Liver (tissue), 9 donors: ENCODE data around the gene POU6F2. TPM values are rescaled to one million over a fixed set of nuclear protein-coding genes. Genes with fewer than 3 reads are reported as not detected.

Experiments
- DNase-seq: peaks from one replicate; pipeline ENCODE4 v3.0.0-alpha.2; 2017; ENCODE audit warnings: low spot score
- H3K27ac ChIP-seq, 2 donors: one replicate each; pipeline ENCODE4 v1.7.0; 2013; ENCODE audit warnings: inconsistent platforms in 2 of 2, low read length in 2 of 2, control low read depth in 1 of 2, low read depth in 1 of 2, mild to moderate bottlenecking in 1 of 2
- H3K27me3 ChIP-seq, 4 donors: one replicate each; pipeline versions ENCODE4 v1.6.1 to v1.7.0; 2013; ENCODE audit warnings: low read length in 3 of 4, inconsistent platforms in 1 of 4, mild to moderate bottlenecking in 1 of 4, moderate library complexity in 1 of 4; ENCODE audit not compliant: control insufficient read depth in 4 of 4, insufficient read depth in 4 of 4
- H3K36me3 ChIP-seq, 4 donors: one replicate each; pipeline versions ENCODE4 v1.6.1 to v1.7.0; 2013; ENCODE audit warnings: low read length in 3 of 4, mild to moderate bottlenecking in 3 of 4, low read depth in 1 of 4, moderate library complexity in 1 of 4; ENCODE audit not compliant: control insufficient read depth in 4 of 4, insufficient read depth in 3 of 4
- H3K4me1 ChIP-seq, 4 donors: one replicate each; pipeline versions ENCODE4 v1.6.1 to v1.7.0; 2013; ENCODE audit warnings: low read length in 3 of 4, mild to moderate bottlenecking in 3 of 4, moderate library complexity in 1 of 4; ENCODE audit not compliant: control insufficient read depth in 4 of 4, insufficient read depth in 4 of 4
- H3K4me3 ChIP-seq, 3 donors: one replicate each; pipeline versions ENCODE4 v1.6.1 to v1.7.0; 2013; ENCODE audit warnings: low read length in 3 of 3, control low read depth in 1 of 3, low read depth in 1 of 3, mild to moderate bottlenecking in 1 of 3
- H3K9ac ChIP-seq, 2 donors: one replicate each; pipeline ENCODE4 v1.7.0; 2013; ENCODE audit warnings: low read length in 2 of 2, mild to moderate bottlenecking in 2 of 2, moderate library complexity in 2 of 2, control low read depth in 1 of 2, low read depth in 1 of 2
- H3K9me3 ChIP-seq, 4 donors: one replicate each; pipeline versions ENCODE4 v1.6.1 to v1.7.0; 2013; ENCODE audit warnings: low read length in 3 of 4; ENCODE audit not compliant: control insufficient read depth in 4 of 4
- CTCF ChIP-seq: fragments of 150-350 bp; IDR thresholded peaks from 2 replicates; pipeline ENCODE4 v1.5.1; 2017; ENCODE audit warnings: improper control_type of control experiment, low read depth, low read length; ENCODE audit not compliant: missing input control
- EGR1 ChIP-seq, 2 donors: IDR thresholded peaks; 2 replicates each; pipeline ENCODE4 v1.6.1; 2016 to 2018; ENCODE audit warnings: antibody characterized with exemption in 2 of 2, low read depth in 2 of 2
- FOXA1 ChIP-seq: IDR thresholded peaks from 2 replicates; pipeline ENCODE4 v1.6.1; 2016; ENCODE audit warnings: antibody characterized with exemption
- FOXA2 ChIP-seq: IDR thresholded peaks from 2 replicates; pipeline ENCODE4 v1.6.1; 2016; ENCODE audit warnings: antibody characterized with exemption
- HNF4A ChIP-seq, 2 donors: conservative IDR thresholded peaks; 2 replicates each; pipeline ENCODE4 v1.6.1; 2016; ENCODE audit warnings: antibody characterized with exemption in 2 of 2, mild to moderate bottlenecking in 2 of 2
- HNF4G ChIP-seq: IDR thresholded peaks from 2 replicates; pipeline ENCODE4 v1.6.1; 2016; ENCODE audit warnings: antibody characterized with exemption
- JUND ChIP-seq, 2 donors: IDR thresholded peaks; 2 replicates each; pipeline ENCODE4 v1.6.1; 2016; ENCODE audit warnings: antibody characterized with exemption in 2 of 2
- NR2F2 ChIP-seq: IDR thresholded peaks from 2 replicates; pipeline ENCODE4 v1.6.1; 2016; ENCODE audit warnings: antibody characterized with exemption
- RAD21 ChIP-seq, 2 donors: IDR thresholded peaks; 2 replicates each; pipeline ENCODE4 v1.6.1; 2016; ENCODE audit warnings: antibody characterized with exemption in 2 of 2, mild to moderate bottlenecking in 2 of 2
- SP1 ChIP-seq: IDR thresholded peaks from 2 replicates; pipeline ENCODE4 v1.6.1; 2018; ENCODE audit warnings: antibody characterized with exemption, mild to moderate bottlenecking
- TAF1 ChIP-seq: conservative IDR thresholded peaks from 2 replicates; pipeline ENCODE4 v1.6.1; 2016; ENCODE audit warnings: antibody characterized with exemption, mild to moderate bottlenecking
- YY1 ChIP-seq: IDR thresholded peaks from 2 replicates; pipeline ENCODE4 v1.6.1; 2016; ENCODE audit warnings: antibody characterized with exemption, mild to moderate bottlenecking
- WGBS: extraction: QIAGEN DNeasy Blood & Tissue Kit; methylation state at CpG from one replicate; pipeline ENCODE4 v1.1.7; 2013; 5-methylcytosine and 5-hydroxymethylcytosine counted together
- polyA plus RNA-seq, 2 donors: library from polyadenylated mRNA; stranded (reverse) in 1 of 2; unstranded in 1 of 2; fragments of 200-250 nt in 1 of 2; fragments of >200 nt in 1 of 2; fragmentation: Nextera tagmentation in 1 of 2; extraction: Ambion mirVana in 1 of 2; gene quantifications; one replicate each; pipeline versions ENCODE4 v1.2.1 to v1.2.3, GENCODE V29; 2013 to 2015
- total RNA-seq, 2 donors: library from RNA; depleted of rRNA; stranded (reverse); fragments of >200 nt; gene quantifications; one replicate each; pipeline ENCODE4 v1.2.3, GENCODE V29; 2014
- TF ChIP-seq, protein P1 (sequence below): IDR thresholded peaks from 2 replicates; pipeline ENCODE4 v1.6.1; 2016; ENCODE audit warnings: antibody characterized with exemption, mild to moderate bottlenecking
- donor health status: healthy.
- donor health status: healthy.
- donor health status: healthy.
- donor health status: healthy.
- donor health status: healthy.

Gene POU6F2
- total and polyA plus RNA-seq, 4 donors = under 0.01 to 0.24 (median 0.08) TPM; not detected in 1

- no peak overlapping the region for H3K9ac ChIP-seq
- H3K4me3 ChIP-seq = no peak overlapping the region
- peaks cover 0 to 2% (median 0%) of the 10 kb centered on the region in 4 donors for H3K9me3 ChIP-seq
- H3K36me3 ChIP-seq = no peaks in the 10 kb centered on the region
- no peak for DNase-seq
- H3K27ac ChIP-seq = no peak overlapping the region
- no peaks in the 10 kb centered on the region for H3K4me1 ChIP-seq
- WGBS = 91% methylated on average over 6 of the region's 6 CpGs
- H3K27me3 ChIP-seq = no peaks in the 10 kb centered on the region
- TF ChIP-seq JUND (IDR thresholded peaks at IDR 0.05) (no peak), EGR1 (IDR thresholded peaks at IDR 0.05; ENCODE audit: low read depth in 2 of 2) (no peak), HNF4A (conservative IDR thresholded peaks at IDR 0.05) (no peak), HNF4G (no peak), TAF1 (no peak), RAD21 (IDR thresholded peaks at IDR 0.05) (no peak), NR2F2 (no peak), FOXA2 (no peak), CTCF (no peak), SP1 (no peak), YY1 (no peak)
- TF ChIP-seq, protein P1, sequence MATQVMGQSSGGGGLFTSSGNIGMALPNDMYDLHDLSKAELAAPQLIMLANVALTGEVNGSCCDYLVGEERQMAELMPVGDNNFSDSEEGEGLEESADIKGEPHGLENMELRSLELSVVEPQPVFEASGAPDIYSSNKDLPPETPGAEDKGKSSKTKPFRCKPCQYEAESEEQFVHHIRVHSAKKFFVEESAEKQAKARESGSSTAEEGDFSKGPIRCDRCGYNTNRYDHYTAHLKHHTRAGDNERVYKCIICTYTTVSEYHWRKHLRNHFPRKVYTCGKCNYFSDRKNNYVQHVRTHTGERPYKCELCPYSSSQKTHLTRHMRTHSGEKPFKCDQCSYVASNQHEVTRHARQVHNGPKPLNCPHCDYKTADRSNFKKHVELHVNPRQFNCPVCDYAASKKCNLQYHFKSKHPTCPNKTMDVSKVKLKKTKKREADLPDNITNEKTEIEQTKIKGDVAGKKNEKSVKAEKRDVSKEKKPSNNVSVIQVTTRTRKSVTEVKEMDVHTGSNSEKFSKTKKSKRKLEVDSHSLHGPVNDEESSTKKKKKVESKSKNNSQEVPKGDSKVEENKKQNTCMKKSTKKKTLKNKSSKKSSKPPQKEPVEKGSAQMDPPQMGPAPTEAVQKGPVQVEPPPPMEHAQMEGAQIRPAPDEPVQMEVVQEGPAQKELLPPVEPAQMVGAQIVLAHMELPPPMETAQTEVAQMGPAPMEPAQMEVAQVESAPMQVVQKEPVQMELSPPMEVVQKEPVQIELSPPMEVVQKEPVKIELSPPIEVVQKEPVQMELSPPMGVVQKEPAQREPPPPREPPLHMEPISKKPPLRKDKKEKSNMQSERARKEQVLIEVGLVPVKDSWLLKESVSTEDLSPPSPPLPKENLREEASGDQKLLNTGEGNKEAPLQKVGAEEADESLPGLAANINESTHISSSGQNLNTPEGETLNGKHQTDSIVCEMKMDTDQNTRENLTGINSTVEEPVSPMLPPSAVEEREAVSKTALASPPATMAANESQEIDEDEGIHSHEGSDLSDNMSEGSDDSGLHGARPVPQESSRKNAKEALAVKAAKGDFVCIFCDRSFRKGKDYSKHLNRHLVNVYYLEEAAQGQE = no peak
Measured at GRCh38 chr7:39430441-39430840, 452.7 kb downstream of the POU6F2 start.

GRCh38 chr7:39430909-39431641 lies 453.4 kb downstream of the POU6F2 start:
- H3K4me1 ChIP-seq = no peaks in the 10 kb centered on the region
- no peak for DNase-seq
- WGBS = 91% methylated on average over 8 of the region's 8 CpGs
- H3K27ac ChIP-seq = no peak overlapping the region
- H3K4me3 ChIP-seq = no peak overlapping the region
- H3K36me3 ChIP-seq = no peaks in the 10 kb centered on the region
- no peak for TF ChIP-seq FOXA1
- TF ChIP-seq, protein P1 = no peak
- no peaks in the 10 kb centered on the region for H3K27me3 ChIP-seq
- H3K9ac ChIP-seq = no peak overlapping the region
- peaks cover 0 to 2% (median 0%) of the 10 kb centered on the region in 4 donors for H3K9me3 ChIP-seq
